Measurements from ENCODE around the gene BMF. TPM values are rescaled to one million over a fixed set of nuclear protein-coding genes. Genes with fewer than 3 reads are reported as not detected.

Gene BMF
- total RNA-seq, 1 donor from 2014 or later, result 10.1 TPM

DNA sequence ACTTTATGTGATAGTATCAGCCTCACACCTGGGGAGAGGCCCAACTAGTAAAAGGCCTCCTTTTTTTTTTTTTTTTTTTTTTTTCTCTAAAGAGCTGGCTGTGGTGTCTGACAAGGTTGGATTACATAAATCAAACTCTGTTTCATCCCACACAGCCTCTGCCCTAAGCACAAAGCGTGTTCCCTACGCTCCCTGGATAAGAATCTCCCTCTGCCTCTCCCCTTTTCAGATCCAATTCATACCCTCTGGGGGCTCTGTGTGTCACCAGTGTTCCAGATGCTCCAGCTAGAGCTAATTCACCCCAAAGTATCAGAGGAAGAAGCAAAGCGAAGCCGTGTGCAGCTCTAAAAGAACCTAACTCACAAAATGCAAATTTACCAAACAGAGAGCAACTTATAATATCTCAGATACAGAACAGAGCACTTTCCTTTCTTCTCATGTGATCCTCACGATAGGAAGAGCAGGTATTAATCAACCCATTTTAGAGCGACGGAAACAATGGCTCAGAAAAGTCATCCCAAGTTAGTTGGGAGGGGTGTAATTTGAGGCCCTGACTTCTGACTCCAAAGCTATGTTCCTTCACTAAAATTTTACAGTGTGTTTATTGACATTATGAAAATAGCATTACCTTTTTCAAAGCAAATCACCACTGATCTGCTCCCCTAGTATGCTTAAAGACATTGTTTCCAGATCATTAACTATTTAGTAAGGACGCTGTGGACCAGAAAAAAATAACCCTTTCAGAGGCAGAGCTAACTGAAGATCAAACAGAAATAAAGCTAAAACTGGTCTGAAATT is 12.4 kb downstream of the BMF start:
- Mint-ChIP-seq H3K27ac (peak overlapping the region; percentile 80), H3K27me3 (ENCODE audit: insufficient read depth) (no peaks in the 10 kb centered on the region), H3K9me3 (no peaks in the 10 kb centered on the region), H3K36me3 (ENCODE audit: low read depth) (peaks cover 22% of the 10 kb centered on the region), H3K4me3 (peak overlapping the region; percentile 8), H3K4me1 (ENCODE audit: low read depth) (peaks cover 80% of the 10 kb centered on the region)
- DNase-seq (ENCODE audit: low spot score), result no peak
- intact Hi-C loops (cut with micrococcal nuclease), result loop anchor here (5.0 kb wide), 1 partner anchor 464 kb away; no protein-coding TSS in a partner anchor

DNA sequence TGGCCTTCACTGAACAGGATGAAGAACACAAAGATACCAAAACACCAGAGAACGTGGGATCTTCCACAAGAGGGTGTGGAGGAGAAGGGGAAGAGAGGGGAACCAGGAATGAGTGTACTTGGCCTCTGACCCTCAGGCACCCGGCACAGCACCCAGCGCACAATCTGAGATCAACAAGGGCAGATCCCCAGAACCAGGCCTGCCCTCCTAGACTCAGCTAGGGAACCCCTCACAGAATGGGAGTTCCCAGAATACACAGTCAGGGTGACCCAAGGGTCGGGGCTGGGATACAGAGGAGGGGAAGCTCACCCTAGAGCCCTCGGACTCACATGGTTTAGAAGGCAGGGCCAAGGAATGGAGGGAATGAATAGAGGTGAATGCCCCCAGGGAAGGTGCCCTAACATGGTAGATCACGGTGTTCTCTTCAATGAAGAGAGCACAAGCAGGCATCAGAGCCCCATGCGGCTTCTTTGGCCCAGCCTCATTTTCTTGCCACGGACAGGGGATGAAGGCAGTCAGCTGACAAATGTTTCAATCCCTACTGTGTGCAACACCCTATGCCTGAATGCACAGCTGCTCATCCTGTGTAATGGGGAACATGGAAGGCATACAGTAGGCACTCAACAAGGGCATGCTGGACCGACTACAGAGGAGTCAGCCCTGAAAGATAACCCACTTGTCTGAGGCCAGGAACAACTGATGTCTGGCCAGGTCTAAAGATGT is 13.1 kb downstream of the BMF start:
- DNase-seq (ENCODE audit: low spot score), result no peak
- peaks cover 17% of the 10 kb centered on the region for H3K36me3 Mint-ChIP-seq (ENCODE audit: low read depth)
- no peaks in the 10 kb centered on the region for H3K9me3 Mint-ChIP-seq
- no peaks in the 10 kb centered on the region for H3K27me3 Mint-ChIP-seq (ENCODE audit: insufficient read depth)
- intact Hi-C loops (cut with micrococcal nuclease), result loop anchor here (5.0 kb wide), 1 partner anchor 463 kb away; no protein-coding TSS in a partner anchor
- no peak overlapping the region for H3K4me3 Mint-ChIP-seq
- peaks cover 72% of the 10 kb centered on the region for H3K4me1 Mint-ChIP-seq (ENCODE audit: low read depth)
- peak overlapping the region; percentile 68 for H3K27ac Mint-ChIP-seq

DNA sequence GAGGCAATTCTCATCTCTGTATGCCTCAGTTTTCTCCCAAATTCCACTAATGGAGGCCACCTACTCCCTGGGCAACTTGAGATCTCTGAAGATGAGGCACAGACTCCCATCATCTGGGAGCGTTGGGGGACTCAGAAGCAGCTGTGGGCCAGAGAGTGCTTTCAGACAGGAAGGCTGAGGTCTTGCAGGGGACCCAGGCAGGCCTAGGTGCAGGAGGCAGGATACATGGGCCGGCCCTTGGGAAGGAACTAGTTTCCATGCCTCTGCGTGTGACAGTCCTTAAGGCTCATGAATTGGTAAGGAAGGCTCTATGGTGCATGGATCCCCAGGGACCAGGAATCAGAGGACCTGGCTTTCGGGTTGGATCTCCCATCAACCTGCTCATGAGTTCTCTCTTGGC is 14.5 kb downstream of the BMF start:
- H3K4me1 Mint-ChIP-seq (ENCODE audit: low read depth), result peaks cover 58% of the 10 kb centered on the region
- DNase-seq (ENCODE audit: low spot score), result no peak
- no peaks in the 10 kb centered on the region for H3K27me3 Mint-ChIP-seq (ENCODE audit: insufficient read depth)
- H3K27ac Mint-ChIP-seq, result no peak overlapping the region
- peaks cover 24% of the 10 kb centered on the region for H3K36me3 Mint-ChIP-seq (ENCODE audit: low read depth)
- intact Hi-C loops (cut with micrococcal nuclease), result no loop called here
- no peaks in the 10 kb centered on the region for H3K9me3 Mint-ChIP-seq
- no peak overlapping the region for H3K4me3 Mint-ChIP-seq

DNA sequence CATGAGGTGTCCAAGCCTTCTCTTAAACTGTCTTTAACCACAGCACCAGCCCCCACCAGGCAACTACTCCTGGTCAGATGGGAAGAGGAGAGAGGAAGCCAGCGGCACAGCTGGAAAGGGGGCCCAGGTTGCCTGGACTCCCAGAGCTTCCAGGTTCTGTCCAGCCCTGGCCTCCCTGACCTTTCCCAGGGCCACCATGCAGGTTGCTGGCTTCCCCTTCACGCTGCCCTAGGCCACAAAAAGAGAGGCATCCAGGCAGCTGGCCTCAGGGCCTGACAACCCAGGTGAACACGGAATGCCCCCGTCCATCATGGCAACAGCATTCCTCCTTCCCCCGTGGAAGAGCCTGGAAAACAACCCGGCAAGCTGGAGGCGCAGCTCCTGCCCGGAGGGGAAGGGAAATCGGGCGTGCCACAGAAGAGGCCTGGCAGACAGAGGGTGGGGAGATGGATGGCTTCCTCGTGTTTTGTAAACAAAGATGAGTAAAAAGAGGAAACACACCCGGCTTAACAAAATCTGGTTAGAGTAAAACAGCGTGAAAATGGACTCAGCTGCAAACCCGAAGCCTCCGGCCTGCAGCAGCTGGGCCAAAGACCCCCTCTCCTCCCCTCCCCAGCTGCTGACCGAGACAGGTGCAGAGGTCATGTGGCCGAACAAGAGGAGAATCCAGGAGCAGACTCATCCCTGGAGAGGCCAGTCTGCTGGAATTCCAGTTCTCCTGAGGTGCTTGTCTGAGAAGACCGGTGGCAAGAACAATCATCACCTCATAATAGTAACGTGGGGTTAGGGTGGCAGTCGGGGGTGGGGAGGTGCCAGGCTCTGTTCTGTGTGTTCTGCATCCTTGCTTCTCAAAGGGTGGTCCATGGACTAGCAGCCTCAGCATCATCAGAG is 15.5 kb downstream of the BMF start:
- Mint-ChIP-seq H3K36me3 (ENCODE audit: low read depth) (peaks cover 20% of the 10 kb centered on the region), H3K4me3 (no peak overlapping the region), H3K4me1 (ENCODE audit: low read depth) (peaks cover 49% of the 10 kb centered on the region), H3K27me3 (ENCODE audit: insufficient read depth) (no peaks in the 10 kb centered on the region), H3K27ac (no peak overlapping the region), H3K9me3 (no peaks in the 10 kb centered on the region)
- DNase-seq (ENCODE audit: low spot score), result no peak
- intact Hi-C loops (cut with micrococcal nuclease), result no loop called here

DNA sequence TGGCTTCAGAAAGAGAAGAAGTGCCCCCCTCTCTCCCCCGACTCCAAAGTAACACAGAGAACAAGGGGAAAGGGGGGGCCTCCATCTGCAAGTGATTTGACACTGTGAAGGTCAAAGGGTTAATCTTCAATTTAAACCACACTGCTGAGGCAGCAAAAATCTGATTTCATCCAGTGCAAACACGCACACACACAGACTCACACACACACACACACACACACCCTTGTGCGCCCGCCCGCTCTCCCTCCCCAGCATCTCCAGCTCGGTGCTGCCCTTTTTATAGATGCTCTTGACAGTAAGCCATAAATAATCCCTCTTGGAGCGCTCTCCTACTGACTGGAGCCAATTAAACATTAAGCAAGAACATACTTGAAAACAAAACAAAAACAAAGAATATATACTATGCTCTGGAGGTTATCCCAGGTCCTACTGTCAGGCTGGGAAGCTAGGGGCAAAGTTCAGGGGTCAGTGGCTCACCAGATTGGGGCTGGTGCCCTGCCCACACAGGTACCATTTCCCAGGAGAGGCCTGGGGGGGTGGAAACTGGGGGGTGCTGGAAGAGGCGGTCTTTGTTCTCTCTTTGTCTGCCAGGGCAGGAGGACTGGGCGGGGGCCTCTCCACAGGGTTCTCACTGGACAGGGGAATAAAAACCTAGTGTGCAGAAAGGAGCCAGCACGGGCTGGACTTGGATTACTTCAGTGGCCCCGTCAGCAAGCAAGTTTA is 16.3 kb downstream of the BMF start:
- intact Hi-C loops (cut with micrococcal nuclease), result no loop called here
- no peaks in the 10 kb centered on the region for H3K9me3 Mint-ChIP-seq
- no peaks in the 10 kb centered on the region for H3K27me3 Mint-ChIP-seq (ENCODE audit: insufficient read depth)
- H3K27ac Mint-ChIP-seq, result no peak overlapping the region
- peaks cover 41% of the 10 kb centered on the region for H3K4me1 Mint-ChIP-seq (ENCODE audit: low read depth)
- peaks cover 23% of the 10 kb centered on the region for H3K36me3 Mint-ChIP-seq (ENCODE audit: low read depth)
- H3K4me3 Mint-ChIP-seq, result no peak overlapping the region
- DNase-seq (ENCODE audit: low spot score), result no peak

- H3K36me3 Mint-ChIP-seq (ENCODE audit: low read depth), result peaks cover 23% of the 10 kb centered on the region
- H3K4me3 Mint-ChIP-seq, result no peak overlapping the region
- H3K4me1 Mint-ChIP-seq (ENCODE audit: low read depth), result peaks cover 35% of the 10 kb centered on the region
- intact Hi-C loops (cut with micrococcal nuclease), result no loop called here
- DNase-seq (ENCODE audit: low spot score), result no peak
- H3K9me3 Mint-ChIP-seq, result no peaks in the 10 kb centered on the region
- H3K27ac Mint-ChIP-seq, result no peak overlapping the region
- H3K27me3 Mint-ChIP-seq (ENCODE audit: insufficient read depth), result no peaks in the 10 kb centered on the region
These were observed 16.8 kb downstream of the BMF start for GRCh38 chr15:40091861-40092255.

DNA sequence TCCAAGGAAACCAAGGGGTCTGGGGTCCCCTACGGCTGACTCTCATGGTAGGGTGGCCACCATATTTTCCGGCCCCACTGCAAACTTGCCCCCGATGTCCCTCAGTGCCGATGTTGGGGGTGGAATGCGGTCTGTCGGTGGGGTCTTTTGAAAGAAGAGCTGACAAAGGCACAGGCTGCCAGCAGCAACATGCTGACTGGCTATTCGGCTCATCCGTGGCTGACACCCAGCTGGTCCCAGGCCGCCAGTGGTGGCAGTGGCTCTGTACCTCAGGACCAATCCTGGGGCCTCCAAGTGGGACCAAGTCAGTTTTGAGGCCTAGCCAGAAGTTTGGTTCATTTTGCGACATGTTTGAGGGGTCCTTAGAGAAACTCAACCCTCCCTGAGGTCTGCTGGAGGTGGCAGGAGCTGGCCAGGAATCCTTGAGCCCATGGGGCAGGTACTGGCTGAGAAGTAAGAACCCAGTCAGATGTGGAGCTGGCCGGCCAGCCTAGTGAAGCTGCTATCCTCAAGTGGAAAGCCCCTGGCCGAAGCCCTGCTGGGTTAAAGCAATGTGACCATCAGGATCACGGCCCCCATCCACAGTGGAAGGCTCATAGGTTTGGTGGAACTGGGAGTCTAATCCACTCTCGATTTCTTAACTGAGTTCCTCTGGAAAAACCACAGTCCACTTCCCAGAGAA is 17.8 kb downstream of the BMF start:
- Mint-ChIP-seq H3K27ac (no peak overlapping the region), H3K36me3 (ENCODE audit: low read depth) (peaks cover 18% of the 10 kb centered on the region), H3K4me1 (ENCODE audit: low read depth) (peaks cover 26% of the 10 kb centered on the region), H3K27me3 (ENCODE audit: insufficient read depth) (no peaks in the 10 kb centered on the region), H3K4me3 (no peak overlapping the region), H3K9me3 (no peaks in the 10 kb centered on the region)
- DNase-seq (ENCODE audit: low spot score), result no peak
- intact Hi-C loops (cut with micrococcal nuclease), result no loop called here

DNA sequence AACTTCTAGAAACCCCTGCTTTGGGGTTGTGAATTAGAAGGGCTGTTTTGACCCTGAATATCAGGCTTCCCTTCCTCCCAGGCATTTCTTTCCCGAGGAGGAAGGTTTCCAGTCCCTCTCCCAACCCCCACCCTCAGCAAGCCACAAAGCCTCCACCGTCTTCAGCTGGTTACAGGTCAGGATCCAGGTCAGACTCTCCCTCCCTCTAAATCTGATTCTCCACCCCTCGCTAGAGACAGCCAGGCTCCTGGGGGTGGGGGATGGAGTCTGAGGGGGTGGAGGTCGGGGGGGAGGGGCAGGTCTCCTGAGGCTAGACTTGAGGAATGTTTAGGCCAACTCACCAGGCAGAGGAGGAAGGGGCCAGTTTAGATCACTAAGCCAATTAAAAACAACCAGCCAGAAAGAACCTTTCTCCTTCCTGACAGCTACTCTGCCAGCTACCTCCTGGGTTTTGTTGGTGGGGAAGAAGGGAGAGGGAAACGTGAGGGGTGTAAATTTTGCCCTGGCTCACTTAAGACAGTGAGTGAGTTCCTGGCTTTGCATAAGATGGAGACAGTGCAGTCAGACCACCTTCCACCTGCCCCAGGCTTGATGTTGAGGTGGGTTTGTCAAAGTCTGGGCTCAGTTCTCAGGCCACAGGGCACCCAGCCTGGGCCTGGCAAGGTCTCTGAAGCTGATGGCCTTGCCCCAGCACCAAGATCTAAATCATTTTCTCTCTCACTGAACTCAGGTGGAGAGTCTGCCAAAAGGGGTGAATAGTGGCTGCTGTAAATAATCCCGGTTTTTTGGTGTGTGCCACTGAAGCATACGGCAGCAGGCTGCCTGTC is 19.5 kb downstream of the BMF start:
- Mint-ChIP-seq H3K36me3 (ENCODE audit: low read depth) (peaks cover 13% of the 10 kb centered on the region), H3K27ac (no peak overlapping the region), H3K4me3 (no peak overlapping the region), H3K4me1 (ENCODE audit: low read depth) (peaks cover 24% of the 10 kb centered on the region), H3K9me3 (no peaks in the 10 kb centered on the region), H3K27me3 (ENCODE audit: insufficient read depth) (peaks cover 6% of the 10 kb centered on the region)
- intact Hi-C loops (cut with micrococcal nuclease), result no loop called here
- DNase-seq (ENCODE audit: low spot score), result no peak

DNA sequence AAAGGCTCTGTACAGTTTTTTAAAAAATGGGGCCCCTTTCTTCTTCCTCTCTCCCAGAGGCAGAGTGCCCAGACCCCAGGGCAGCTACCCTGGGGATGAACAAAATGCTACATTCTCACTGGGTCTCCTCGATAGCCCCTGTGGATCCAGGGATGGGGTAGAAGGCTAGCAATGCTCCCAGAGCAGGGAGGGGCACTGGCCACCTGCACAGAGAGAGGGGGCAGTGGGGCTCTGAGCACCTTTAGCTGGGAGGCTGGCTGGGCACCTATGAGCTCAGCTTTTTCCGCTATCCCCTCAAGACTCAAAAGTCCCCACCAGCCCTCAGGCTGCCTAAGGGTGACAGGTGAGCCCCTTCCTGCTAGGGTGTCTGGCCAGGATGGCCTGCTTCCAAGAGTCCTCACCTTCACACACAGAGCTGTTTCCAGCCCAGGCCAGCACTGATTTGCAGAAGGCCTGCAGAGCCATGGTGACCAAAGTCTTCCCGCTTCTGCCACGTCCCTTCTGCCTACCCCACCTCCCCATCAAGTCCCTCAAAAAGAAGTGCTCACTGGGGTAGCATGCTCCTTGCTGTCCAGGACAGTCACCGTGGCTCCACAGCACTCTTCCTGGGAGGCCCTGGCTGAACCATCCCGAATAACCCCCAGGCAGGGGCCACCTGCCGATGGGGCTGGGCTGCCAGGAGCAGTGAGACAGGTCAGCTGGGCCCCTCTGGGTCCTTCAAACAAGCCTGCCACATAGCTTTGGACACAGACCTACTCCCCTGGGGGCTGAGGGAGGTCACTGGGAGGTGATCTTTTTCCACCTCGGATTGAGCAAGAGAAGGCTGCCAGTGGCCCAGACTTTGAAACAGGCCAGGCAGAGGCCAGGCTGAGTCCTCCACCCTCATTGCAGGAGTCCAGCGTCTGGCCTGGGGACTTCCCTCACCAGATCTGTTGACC is 20.4 kb downstream of the BMF start:
- H3K36me3 Mint-ChIP-seq (ENCODE audit: low read depth), result peaks cover 13% of the 10 kb centered on the region
- intact Hi-C loops (cut with micrococcal nuclease), result no loop called here
- H3K9me3 Mint-ChIP-seq, result no peaks in the 10 kb centered on the region
- no peak overlapping the region for H3K27ac Mint-ChIP-seq
- peaks cover 21% of the 10 kb centered on the region for H3K4me1 Mint-ChIP-seq (ENCODE audit: low read depth)
- no peak for DNase-seq (ENCODE audit: low spot score)
- peaks cover 13% of the 10 kb centered on the region for H3K27me3 Mint-ChIP-seq (ENCODE audit: insufficient read depth)
- H3K4me3 Mint-ChIP-seq, result no peak overlapping the region

- H3K27me3 Mint-ChIP-seq (ENCODE audit: insufficient read depth), result peaks cover 17% of the 10 kb centered on the region
- no peaks in the 10 kb centered on the region for H3K9me3 Mint-ChIP-seq
- H3K4me3 Mint-ChIP-seq, result no peak overlapping the region
- no peak for DNase-seq (ENCODE audit: low spot score)
- H3K36me3 Mint-ChIP-seq (ENCODE audit: low read depth), result peaks cover 13% of the 10 kb centered on the region
- H3K27ac Mint-ChIP-seq, result no peak overlapping the region
- intact Hi-C loops (cut with micrococcal nuclease), result no loop called here
- peaks cover 24% of the 10 kb centered on the region for H3K4me1 Mint-ChIP-seq (ENCODE audit: low read depth)
These were observed 21.4 kb downstream of the BMF start for GRCh38 chr15:40087068-40087810.

All from activated T-helper 1 cell treated with anti-CD3 and anti-CD28 coated beads, Interleukin-12 subunit alpha, Interleukin-12 subunit beta, Interleukin-2, Interleukin-4 antibody, amounts not matched to agents 30 ng/mL and 10 ng/mL and 1 ng/mL, durations not matched to agents 14 hours and 24 hours and 36 hours (primary cell).